HG03280 (cell line): ENCODE measurements around the gene VPS33A.
"Not testable (repeated sequence)": the region's sequence is repeated elsewhere in the genome, so short reads cannot be mapped to it uniquely, and the experiment has no call there.

Experiments
- ATAC-seq: cut with Tn5 transposase; IDR thresholded peaks from one replicate; pipeline ENCODE4 v1.9.1; 2021; ENCODE audit warnings: mild to moderate bottlenecking, moderate library complexity; ENCODE audit not compliant: unreplicated experiment

The VPS33A gene

DNA sequence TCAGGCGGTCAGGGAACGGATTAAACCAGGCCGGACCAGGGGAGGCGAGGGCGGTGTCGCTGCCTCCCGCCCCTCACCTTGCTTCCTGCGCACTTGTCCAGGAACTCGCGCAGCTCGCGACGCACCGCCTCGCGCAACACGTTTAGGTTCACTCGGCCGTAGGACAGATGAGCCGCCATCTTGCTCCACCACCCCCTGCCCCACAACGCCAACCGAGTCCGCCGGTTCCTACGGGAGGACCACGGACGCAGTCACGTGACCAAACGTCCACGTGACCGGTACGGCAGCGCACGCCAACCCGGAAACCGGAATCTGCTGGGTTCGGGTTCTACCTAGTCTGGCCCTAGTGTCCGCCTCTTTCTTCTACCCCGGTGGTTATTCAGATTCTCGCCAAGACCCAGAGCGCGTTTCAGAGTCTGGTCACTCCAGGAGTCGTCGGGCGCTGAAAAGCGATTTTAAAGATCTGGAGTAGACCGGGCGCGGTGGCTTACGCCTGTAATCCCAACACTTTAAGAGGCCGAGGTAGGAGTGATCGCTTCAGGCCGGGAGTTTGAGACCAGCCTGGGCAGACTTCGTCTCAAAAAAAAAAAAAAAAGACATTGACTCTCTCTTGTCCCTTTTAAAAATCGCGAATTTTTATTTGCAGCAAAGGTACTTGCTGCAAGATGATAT, at the start of gene VPS33A:
Gene VPS33A (minus strand): TSS at position 265 of the 672 bp plus-strand sequence. CDS start 86 bp downstream, at position 179.
- ATAC-seq, result peak; percentile 87

GRCh38 chr12:122312926-122313325, 46.6 kb upstream of the VPS33A start:
- no peak for ATAC-seq

DNA sequence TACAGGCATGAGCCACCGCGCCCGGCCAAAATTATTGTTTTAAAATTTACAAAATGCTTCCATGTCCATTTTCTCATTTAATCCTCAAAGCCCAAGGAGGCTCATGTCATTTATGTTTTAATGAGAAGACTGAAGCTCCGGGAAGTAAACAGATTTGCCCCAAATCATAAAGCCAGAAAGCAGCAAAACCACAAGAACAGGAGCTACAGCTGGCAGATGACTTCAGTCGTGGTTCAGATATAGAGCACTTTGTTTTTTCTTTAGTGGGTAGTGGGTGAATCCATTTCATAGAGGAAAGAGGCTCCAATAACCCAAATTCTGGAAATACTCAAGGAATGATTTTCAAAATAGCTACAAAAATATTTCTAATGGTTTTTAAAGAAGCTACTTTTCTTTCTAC, 45.4 kb upstream of the VPS33A start:
- no peak for ATAC-seq

DNA sequence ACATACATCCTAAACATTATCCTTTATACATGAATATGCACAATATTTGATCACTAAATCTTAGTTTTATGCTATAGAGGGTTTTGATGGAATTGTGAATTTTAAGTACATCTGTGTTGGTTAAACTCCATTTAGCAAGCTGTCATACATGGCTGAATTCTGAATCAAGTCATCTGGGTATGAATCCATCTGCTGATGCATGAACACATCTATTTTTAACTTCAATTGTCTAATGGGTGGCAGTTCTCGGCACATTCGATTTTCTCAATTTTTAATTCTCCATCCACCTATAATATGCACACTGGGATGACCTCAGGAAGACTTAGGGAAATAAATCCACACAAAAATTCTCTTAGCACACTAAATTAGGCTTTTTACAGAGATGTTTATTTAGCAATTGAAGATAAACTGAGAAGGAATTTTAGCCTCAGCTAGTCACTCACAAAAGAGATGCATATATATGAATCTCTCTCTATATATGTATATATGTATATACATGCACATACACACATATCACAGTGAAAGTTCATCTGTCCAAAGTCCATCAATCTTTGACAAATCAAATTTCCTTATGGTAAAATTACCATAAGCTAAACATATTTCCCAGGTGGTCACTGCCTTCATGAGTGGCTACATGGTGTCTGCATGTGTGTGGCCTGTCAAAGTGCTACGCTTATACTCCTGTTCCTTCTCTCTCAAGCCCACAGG, 44.5 kb upstream of the VPS33A start:
- ATAC-seq, result no peak

DNA sequence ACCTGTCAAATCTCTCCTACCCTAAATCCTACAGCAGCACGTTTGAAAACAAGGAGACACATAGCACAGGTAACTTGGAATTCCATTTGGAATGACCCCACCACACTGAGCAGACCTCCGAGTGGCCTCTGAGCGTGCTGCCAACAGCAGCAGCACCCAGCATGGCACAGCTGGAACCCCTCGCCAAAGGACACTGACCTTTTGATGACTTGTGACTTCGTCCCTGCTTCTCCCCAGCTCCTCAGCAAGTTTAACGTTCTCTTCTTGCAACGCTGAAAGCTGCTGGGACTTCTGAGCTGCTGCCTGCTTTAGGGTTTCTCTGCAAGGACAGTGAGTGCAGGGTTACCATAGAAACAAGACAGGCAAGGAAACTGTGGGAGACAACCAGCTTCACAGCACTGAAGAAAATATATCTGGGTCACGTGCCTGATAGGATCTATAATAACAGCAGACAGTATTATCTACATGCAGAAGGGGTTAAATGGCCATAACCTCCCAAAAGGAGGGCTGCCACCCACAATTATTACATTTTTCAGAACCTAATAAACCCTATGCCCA, 43.3 kb upstream of the VPS33A start:
- ATAC-seq, result no peak

- no peak for ATAC-seq
Measured at GRCh38 chr12:122308811-122309210, 42.5 kb upstream of the VPS33A start.

DNA sequence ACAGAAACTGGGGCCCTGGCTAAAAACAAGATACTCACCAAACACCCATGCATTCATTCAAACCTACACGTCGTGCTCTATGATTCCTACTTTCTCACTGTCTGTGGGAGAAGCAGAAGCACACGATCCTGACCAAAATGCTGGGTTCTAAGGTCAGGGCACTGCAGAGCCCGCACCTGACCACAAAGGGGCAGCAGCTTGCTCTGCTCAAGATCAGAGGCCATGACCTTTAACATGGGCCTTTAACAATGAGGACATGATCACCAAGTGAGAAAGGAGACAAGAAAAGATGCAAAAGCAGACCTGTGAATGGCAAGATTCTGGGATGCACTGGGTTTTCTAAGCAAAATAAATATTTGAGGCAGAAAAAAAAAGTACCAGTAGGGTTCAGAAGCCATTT, 40.1 kb upstream of the VPS33A start:
- no peak for ATAC-seq

- ATAC-seq, result no peak
Measured at GRCh38 chr12:122304924-122305323, 38.6 kb upstream of the VPS33A start.

DNA sequence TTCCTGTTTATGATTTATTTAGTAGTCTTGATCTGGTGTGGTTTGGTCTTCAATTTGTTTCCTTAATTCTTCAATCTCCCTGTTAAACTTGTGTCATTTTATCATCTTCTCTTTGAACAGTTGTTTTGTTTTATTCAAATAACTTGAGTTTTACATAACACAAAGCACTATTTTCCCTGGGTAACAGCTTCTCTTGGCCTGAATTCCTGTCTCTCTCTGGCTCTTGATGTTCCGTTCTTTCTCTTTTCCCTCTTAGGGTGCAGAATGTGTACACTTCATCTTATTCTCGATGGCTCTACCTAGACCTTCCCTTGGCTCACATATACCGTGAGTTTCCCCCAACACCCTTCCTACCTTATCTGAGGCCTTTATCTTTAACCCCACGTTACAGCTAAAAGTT, 36.8 kb upstream of the VPS33A start:
- no peak for ATAC-seq

- ATAC-seq, result no peak
Measured at GRCh38 chr12:122298071-122298748, 31.9 kb upstream of the VPS33A start.

- ATAC-seq, result no peak
Measured at GRCh38 chr12:122297494-122297893, 31.2 kb upstream of the VPS33A start.

- no peak for ATAC-seq
Measured at GRCh38 chr12:122295877-122296276, 29.6 kb upstream of the VPS33A start.

DNA sequence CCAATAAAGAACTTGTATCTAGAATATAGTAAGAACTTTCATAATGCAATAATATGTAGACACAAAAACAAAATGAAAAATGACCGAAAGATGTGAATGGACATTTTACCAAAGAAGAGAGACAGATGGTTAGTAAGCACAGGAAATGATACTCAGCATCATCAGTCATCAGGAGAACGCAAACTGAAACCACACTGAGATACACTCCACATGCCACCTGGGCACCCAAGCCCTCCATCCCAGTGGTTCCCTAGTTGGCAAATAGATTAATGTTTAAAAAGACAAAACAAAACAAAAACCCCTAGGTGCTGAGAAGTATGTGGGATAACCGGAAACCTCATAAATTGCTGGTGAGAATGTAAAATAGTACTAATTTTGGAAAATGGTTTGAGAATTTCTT, 26.8 kb upstream of the VPS33A start:
- ATAC-seq, result no peak

DNA sequence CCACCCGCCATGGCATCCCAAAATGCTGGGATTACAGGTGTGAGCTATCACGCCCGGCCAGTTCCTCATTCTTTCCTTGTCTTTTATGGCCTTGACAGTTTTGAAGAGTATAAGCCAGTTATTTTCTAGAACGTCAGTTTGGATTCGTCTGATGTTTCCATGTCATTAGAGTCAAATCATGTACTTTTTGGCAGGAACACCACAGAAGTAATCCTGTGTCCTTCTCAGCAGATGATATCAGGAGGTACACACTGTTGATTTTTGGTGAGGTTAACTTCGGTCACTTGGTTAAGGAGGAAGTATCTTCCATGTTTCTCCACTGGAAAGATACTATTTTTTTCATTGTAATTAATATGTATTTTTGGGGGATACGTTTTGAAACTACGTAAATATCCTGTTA, 25.1 kb upstream of the VPS33A start:
- ATAC-seq, result no peak

DNA sequence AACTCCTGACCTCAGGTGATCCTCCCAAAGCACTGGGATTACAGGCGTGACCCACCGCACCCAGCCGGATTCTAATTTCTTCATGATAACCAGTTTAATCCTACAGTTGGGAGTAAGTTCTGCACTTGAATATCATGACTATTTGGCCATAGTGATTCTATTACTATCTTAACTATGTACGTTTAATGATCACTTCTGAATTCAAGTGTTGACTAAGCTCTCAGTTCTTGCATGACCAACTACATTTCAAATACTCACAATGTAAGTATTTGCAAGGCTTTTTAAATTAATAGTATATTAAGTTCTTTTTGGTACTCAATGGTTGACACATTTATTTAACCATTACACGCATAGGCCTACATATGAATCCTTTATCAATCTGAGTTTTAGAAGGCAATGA, 17.4 kb upstream of the VPS33A start:
- ATAC-seq, result no peak

DNA sequence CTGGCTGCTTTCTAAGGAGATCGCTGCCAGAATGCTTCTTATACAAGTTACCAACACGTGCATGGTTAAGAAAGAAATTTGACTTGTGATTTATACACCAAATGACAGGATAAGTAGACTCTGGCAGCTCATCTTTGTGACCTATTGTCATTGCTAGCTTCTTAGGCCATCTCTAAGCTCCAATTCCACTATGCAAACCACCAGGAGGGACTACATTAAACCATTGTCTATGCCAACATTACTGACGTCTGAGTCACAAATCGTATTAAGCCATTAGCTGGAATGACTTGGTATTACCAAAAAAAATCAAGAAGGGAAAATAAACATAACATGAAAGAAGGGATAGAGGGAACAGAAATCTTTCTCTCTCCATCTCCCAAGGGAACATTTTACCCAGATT, 15.8 kb upstream of the VPS33A start:
- no peak for ATAC-seq

DNA sequence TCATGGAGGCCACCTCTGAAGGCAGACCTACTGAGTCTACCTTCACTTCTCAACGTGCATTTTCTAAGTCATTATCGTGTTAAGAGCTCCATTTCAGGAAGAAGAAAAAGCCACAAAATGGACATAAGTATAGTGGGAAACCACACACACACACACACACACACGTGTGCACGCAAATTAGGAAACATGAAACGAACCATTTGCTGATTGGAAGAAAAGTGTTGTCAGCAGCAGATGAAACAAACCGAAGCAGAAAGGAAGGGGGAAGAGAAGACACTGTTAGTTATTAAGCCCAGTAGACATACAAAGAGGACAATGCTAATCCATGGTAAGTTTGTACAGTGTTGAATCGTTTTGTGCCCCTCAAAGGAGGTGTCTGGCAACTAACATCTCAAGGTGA, 9.9 kb upstream of the VPS33A start:
- ATAC-seq, result no peak

- ATAC-seq, result no peak
Measured at GRCh38 chr12:122275459-122275858, 9.2 kb upstream of the VPS33A start.

- ATAC-seq, result peak; percentile 31
Measured at GRCh38 chr12:122265886-122266229, 436 bp downstream of the VPS33A start.

- ATAC-seq, result no peak
Measured at GRCh38 chr12:122265476-122265875, 818 bp downstream of the VPS33A start.

- not testable (repeated sequence) for ATAC-seq
Measured at GRCh38 chr12:122260735-122261134, 5.6 kb downstream of the VPS33A start.

DNA sequence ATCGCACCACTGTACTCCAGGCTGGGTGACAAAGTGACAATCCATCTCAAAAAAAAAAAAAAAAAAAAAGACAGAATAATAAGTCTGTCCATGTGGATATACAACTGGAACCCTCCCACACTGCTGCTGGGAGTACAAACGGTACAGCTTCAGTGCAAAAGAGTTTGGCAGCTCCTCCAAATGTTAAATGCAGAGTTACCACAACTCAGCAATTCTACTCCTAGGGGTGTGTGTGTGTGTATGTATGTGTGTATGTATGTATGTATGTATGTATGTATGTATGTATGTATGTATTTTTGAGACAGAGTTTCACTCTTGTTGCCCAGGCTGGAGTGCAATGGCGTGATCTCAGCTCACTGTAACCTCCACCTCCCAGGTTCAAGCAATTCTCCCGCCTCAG, 7.4 kb downstream of the VPS33A start:
- not testable (repeated sequence) for ATAC-seq
